ENCODE measurements around the gene INKA1. TPM values are rescaled to one million over a fixed set of nuclear protein-coding genes. Genes with fewer than 3 reads are reported as not detected.
"Not testable (repeated sequence)": the region's sequence is repeated elsewhere in the genome, so short reads cannot be mapped to it uniquely, and the experiment has no call there.

INKA1 gene
- total RNA-seq, 4 donors from 2014 or later, result 0.74 to 9.9 (median 2.4) TPM

DNA sequence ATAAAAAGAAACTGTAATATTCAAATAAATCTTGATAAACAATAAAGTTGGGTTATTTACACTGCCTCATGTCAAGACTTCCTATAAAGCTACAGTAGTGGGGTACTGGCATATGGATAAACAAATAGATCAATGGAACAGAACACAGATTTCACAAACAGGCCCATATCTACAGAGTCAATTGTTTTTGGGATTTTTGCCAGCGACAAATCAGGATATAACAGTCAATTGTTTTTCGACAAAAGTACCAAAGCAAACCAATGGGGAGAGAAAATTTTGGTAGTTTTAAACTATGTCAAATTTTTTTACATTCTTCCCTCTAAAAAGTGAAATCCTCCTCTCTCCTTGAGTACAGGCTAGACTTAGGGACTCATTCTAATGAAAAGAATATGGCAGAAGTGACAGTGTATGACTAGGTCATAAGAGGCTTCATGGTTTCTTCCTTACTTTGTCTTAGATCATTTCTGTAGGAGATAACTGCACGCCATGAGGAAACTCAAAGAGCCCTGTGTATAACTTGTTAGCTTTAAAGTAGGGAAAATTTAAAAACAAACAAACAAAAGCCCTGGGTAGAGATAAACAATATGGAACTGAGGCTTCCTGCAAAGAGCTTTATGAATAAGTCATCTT is 33.7 kb upstream of the INKA1 start:
- no peak for ATAC-seq (ENCODE audit: low FRiP score)
- no peak for DNase-seq (ENCODE audit: low spot score)
- TF ChIP-seq, protein P1, sequence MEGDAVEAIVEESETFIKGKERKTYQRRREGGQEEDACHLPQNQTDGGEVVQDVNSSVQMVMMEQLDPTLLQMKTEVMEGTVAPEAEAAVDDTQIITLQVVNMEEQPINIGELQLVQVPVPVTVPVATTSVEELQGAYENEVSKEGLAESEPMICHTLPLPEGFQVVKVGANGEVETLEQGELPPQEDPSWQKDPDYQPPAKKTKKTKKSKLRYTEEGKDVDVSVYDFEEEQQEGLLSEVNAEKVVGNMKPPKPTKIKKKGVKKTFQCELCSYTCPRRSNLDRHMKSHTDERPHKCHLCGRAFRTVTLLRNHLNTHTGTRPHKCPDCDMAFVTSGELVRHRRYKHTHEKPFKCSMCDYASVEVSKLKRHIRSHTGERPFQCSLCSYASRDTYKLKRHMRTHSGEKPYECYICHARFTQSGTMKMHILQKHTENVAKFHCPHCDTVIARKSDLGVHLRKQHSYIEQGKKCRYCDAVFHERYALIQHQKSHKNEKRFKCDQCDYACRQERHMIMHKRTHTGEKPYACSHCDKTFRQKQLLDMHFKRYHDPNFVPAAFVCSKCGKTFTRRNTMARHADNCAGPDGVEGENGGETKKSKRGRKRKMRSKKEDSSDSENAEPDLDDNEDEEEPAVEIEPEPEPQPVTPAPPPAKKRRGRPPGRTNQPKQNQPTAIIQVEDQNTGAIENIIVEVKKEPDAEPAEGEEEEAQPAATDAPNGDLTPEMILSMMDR (IDR thresholded peaks at IDR 0.05), result no peak

DNA sequence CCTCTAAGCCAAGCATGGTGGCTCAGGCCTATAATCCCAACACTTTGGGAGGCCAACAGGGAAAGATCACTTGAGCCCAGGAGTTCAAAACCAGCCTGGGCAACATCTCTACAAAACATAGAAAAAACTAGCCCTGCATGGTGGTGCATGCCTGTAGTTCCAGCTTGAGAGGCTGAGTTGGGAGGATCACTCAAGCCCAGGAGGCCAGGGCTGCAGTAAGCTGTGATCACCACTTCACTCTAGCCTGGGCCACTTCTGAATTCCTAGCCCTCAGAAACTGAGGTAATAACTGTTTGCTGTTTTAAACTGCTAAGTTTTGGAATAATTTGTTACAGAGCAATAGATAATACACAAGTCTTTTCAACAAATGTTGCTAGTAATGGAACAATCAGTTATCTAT is 33.1 kb upstream of the INKA1 start:
- TF ChIP-seq, protein P1 (IDR thresholded peaks at IDR 0.05), result no peak
- no peak for ATAC-seq (ENCODE audit: low FRiP score)
- DNase-seq (ENCODE audit: low spot score), result no peak

DNA sequence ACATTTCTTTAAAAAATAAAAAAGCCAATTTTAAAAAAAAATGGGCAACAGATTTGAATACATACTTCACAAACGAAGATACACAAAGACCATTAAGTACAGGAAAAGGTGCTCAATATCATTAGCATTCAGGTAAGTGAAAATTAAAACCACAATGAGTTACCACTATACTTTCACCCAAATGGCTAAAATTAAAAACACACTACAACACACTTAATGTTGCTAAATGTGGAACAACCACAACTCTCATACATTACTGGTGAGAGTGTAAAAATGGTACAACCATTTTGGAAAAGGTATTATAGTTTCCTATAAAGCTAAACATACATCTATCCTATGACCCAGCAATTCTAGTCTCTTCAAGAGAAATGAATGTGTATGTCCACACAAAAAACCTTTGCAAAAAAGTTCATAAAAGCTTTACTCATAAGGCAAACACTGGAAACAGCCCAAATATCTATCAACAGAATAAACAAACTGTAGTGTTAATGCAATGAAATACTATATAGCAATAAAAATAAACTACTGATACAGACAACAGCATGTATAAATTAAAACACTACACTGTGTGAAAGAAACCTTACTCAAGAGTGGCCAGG is 31.6 kb upstream of the INKA1 start:
- TF ChIP-seq, protein P1 (IDR thresholded peaks at IDR 0.05), result no peak
- no peak for ATAC-seq (ENCODE audit: low FRiP score)
- DNase-seq (ENCODE audit: low spot score), result no peak

DNA sequence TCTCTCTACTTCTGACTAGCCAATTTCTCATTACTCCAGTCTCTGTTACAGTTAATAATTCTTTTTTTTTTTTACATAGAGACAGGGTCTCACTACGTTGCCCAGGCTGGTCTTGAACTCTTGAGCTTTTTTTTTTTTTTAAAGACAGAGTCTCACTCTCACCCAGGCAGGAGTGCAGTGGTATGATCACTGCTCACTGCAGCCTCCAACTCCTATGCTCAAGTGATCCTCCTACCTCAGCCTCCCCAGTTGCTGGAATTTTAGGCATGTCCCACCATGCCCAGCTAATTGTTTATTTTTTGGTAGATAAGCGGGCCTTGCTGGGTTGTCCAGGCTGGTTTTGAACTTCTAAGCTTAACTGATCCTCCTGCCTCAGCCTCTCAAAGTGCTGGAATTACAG is 30.4 kb upstream of the INKA1 start:
- ATAC-seq (ENCODE audit: low FRiP score) (no peak), DNase-seq (ENCODE audit: low spot score) (no peak)
- TF ChIP-seq, protein P1 (IDR thresholded peaks at IDR 0.05), result no peak

DNA sequence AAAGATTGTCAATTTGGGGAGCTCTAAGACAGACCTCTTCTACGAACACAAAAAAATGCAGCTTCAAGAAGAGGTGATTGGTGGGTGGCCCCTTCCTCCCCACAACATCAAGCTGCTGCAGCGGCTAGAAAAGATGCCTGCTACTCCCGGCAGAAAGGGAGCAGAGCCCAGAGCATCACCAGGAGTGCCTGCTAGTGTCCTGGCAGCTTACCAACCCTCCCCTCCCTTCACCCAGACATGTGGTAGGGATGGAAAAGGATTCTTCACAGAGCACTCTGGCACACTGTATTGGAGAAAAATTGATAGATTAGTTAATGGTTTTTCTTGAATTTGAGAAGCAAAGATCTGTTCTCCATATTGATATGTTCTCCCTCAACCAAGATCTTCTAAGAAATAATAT is 27.5 kb upstream of the INKA1 start:
- no peak for DNase-seq (ENCODE audit: low spot score)
- TF ChIP-seq, protein P1 (IDR thresholded peaks at IDR 0.05), result no peak
- ATAC-seq (ENCODE audit: low FRiP score), result no peak

DNA sequence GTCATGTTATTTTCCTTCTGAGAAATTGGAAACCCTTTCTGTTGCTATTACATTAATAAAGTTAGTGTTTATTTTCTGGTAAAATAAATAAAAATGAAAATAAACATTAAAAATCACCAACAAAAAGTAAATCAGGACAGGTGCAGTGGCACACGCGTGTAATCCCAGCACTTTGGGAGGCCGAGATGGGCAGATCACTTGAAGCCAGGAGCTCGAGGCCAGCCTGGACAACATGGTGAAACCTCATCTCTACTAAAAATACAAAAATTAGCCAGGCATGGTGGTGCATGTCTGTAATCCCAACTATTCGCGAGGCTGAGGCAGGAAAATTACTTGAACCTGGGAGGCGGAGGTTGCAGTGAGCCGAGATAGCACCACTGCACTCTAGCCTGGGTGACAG is 27.0 kb upstream of the INKA1 start:
- not testable (repeated sequence) for ATAC-seq (ENCODE audit: low FRiP score); DNase-seq (ENCODE audit: low spot score)

DNA sequence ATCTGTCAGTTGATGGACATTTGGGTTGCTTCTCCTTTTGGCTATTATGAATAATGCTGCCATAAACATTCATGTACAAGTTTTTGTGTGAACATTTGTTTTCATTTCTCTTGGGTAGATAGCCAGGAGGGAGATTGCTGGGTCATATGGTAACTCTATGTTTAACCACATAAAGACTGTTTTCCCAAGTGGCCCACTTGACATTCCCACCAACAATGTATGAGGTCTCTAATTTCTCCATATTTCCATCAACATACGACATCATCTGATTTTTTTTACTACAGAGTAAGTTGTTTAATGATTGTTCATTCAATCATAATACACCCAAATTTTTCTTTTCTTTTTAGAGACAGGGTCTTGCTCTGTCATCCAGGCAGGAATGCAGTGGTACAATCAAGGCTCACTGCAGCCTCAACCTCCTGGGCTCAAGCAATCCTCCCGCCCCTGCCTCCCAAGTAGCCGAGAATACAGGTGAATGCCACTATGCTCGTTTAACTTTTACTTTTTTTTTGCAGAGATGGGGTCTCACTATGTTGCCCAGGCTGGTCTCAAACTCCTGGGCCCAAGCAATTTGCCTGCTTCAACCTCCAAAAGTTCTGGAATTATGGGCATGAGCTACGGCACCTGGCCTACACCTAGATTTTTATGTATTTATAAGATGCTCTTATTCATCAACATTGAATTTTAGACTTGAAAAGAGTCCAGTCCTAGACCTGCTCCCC is 23.5 kb upstream of the INKA1 start:
- ATAC-seq (ENCODE audit: low FRiP score), result no peak
- TF ChIP-seq, protein P1 (IDR thresholded peaks at IDR 0.05), result no peak
- DNase-seq (ENCODE audit: low spot score), result no peak
